K562 (cell line): ENCODE results near the gene KLK11. TPM values are rescaled to one million over a fixed set of nuclear protein-coding genes. Genes with fewer than 3 reads are reported as not detected.

Experiments used
- ATAC-seq: fragments of 200-7000 bp; cut with Tn5 transposase; 3 replicates; pipeline ENCODE4 v1.9.1; 2020; ENCODE audit warnings: moderate library complexity
- BruUV-seq: library from RNA; stranded (reverse); fragments of 400-500 nt; replicated peaks from 2 replicates; lab custom pipeline; 2021; lab: Mats Ljungman, UMichigan
- CTCF ChIA-PET: fragments of 300-600 bp; formaldehyde crosslinking; extraction: SDS; loops from one replicate; lab custom pipeline; 2021; ENCODE audit warnings: low intra/inter-chr PET ratio; lab: Yijun Ruan, JAX
- POLR2A ChIA-PET: fragments of 300-600, 350-650 bp; sonication (Branson Sonifier 250); formaldehyde crosslinking; extraction: SDS; loops from one replicate; lab custom pipeline; 2021; ENCODE audit warnings: antibody characterized with exemption, inconsistent platforms; lab: Yijun Ruan, JAX
- DNase-seq, 4 experiments: peaks; one replicate each; pipeline versions ENCODE4 v3.0.0 to v3.0.0-alpha.2; 2011 to 2018; ENCODE audit warnings: low spot score in 3 of 4, mixed read lengths in 3 of 4; ENCODE audit errors: extremely low read depth in 1 of 4
- FAIRE-seq: peaks from 2 replicates; lab custom pipeline; 2011; peaks lifted over from hg19 to GRCh38; lab: Jason Lieb, UNC
- H2AFZ ChIP-seq: 2 replicates; pipeline ENCODE4 v1.6.0; 2011; ENCODE audit warnings: low read depth, low read length, control low read depth, inconsistent platforms
- H3K27ac ChIP-seq: fragments of 200-600 bp; 3 replicates; pipeline ENCODE4 v1.8.0; 2011; ENCODE audit warnings: low read depth, mild to moderate bottlenecking, control low read depth, inconsistent platforms, low read length, moderate library complexity, mixed read lengths; ENCODE audit errors: extremely low read depth
- H3K27me3 ChIP-seq, 2 experiments: fragments of 300-600 bp in 1 of 2; 2 replicates in 1 of 2; 3 replicates in 1 of 2; pipeline versions ENCODE4 v1.6.0 to v1.8.0; 2011; ENCODE audit warnings: inconsistent platforms in 2 of 2, low read length in 2 of 2, mild to moderate bottlenecking in 1 of 2, mixed read lengths in 1 of 2, moderate library complexity in 1 of 2; ENCODE audit not compliant: control insufficient read depth in 2 of 2, insufficient read depth in 2 of 2
- H3K36me3 ChIP-seq: fragments of 300-600 bp; 3 replicates; pipeline ENCODE4 v1.8.0; 2011; ENCODE audit warnings: mild to moderate bottlenecking, low read length, inconsistent platforms; ENCODE audit not compliant: control insufficient read depth, insufficient read depth
- H3K4me1 ChIP-seq, 2 experiments: fragments of 200-600 bp in 1 of 2; replicated peaks in 1 of 2; 2 replicates in 1 of 2; 3 replicates in 1 of 2; pipeline versions ENCODE4 v1.5.1 to v1.8.0; 2011; ENCODE audit warnings: inconsistent platforms in 2 of 2, low read length in 2 of 2, mild to moderate bottlenecking in 1 of 2, mixed read lengths in 1 of 2, moderate library complexity in 1 of 2; ENCODE audit not compliant: control insufficient read depth in 2 of 2, insufficient read depth in 2 of 2
- H3K4me2 ChIP-seq: 2 replicates; pipeline ENCODE4 v1.6.1; 2011; ENCODE audit warnings: low read length, control low read depth, inconsistent platforms, mixed read lengths; ENCODE audit not compliant: insufficient read depth
- H3K4me3 ChIP-seq: fragments of 200-600 bp; sonication (generic), shearing (Covaris generic); 2 replicates; pipeline ENCODE4 v1.5.1; 2016; ENCODE audit warnings: control low read depth, inconsistent platforms
- H3K79me2 ChIP-seq: fragments of 200-600 bp; 3 replicates; pipeline ENCODE4 v1.8.0; 2011; ENCODE audit warnings: low read length, inconsistent platforms; ENCODE audit not compliant: control insufficient read depth, insufficient read depth
- H3K9ac ChIP-seq, 2 experiments: 2 replicates each; pipeline versions ENCODE4 v1.6.0 to v1.6.1; 2011; ENCODE audit warnings: low read depth in 2 of 2, low read length in 2 of 2, control low read depth in 1 of 2, inconsistent platforms in 1 of 2, mild to moderate bottlenecking in 1 of 2, mixed read lengths in 1 of 2; ENCODE audit not compliant: insufficient read depth in 1 of 2
- H3K9me1 ChIP-seq: one replicate; pipeline ENCODE4 v1.6.0; 2011; ENCODE audit warnings: inconsistent platforms, mild to moderate bottlenecking, low read length, moderate library complexity; ENCODE audit not compliant: control insufficient read depth, insufficient read depth
- H3K9me3 ChIP-seq: replicated peaks from 2 replicates; pipeline ENCODE4 v1.5.1; 2011; ENCODE audit warnings: low read depth, low read length, inconsistent platforms; ENCODE audit not compliant: control insufficient read depth, insufficient read depth
- H4K20me1 ChIP-seq: replicated peaks from 2 replicates; pipeline ENCODE4 v1.6.1; 2011; ENCODE audit warnings: low read length, inconsistent platforms, mixed read lengths; ENCODE audit not compliant: control insufficient read depth, insufficient read depth
- ARID1B ChIP-seq: fragments of 450-650 bp; IDR thresholded peaks from 2 replicates; pipeline ENCODE4 v1.6.1; 2016; ENCODE audit warnings: antibody characterized with exemption, mild to moderate bottlenecking, inconsistent platforms
- ATF1 ChIP-seq, 2 experiments: fragments of 450-650 bp in 1 of 2; IDR thresholded peaks; 2 replicates each; pipeline ENCODE4 v1.6.1; 2016; ENCODE audit warnings: missing compliant biosample characterization in 1 of 2, missing genetic modification characterization in 1 of 2
- BRF1 ChIP-seq: IDR thresholded peaks from 3 replicates; pipeline ENCODE4 v1.6.1; 2011; ENCODE audit warnings: borderline replicate concordance, mild to moderate bottlenecking; ENCODE audit not compliant: insufficient read length; ENCODE audit errors: extremely low read depth
- CBFA2T3 ChIP-seq: fragments of 450-650 bp; IDR thresholded peaks from 2 replicates; pipeline ENCODE4 v1.6.1; 2017
- CC2D1A ChIP-seq: fragments of 450-650 bp; IDR thresholded peaks from 2 replicates; pipeline ENCODE4 v1.6.1; 2017; ENCODE audit warnings: mild to moderate bottlenecking
- CTBP1 ChIP-seq: fragments of 450-650 bp; IDR thresholded peaks from 2 replicates; pipeline ENCODE4 v1.6.1; 2016; ENCODE audit warnings: borderline replicate concordance
- CTCF ChIP-seq, 3 experiments: IDR thresholded peaks in 2 of 3; conservative IDR thresholded peaks in 1 of 3; 2 replicates each; pipeline ENCODE4 v1.5.1; 2011 to 2012; ENCODE audit warnings: low read length in 3 of 3, mild to moderate bottlenecking in 3 of 3, control low read depth in 2 of 3, improper control_type of control experiment in 1 of 3, inconsistent platforms in 1 of 3, low read depth in 1 of 3, mixed read lengths in 1 of 3, moderate library complexity in 1 of 3; ENCODE audit not compliant: insufficient read depth in 2 of 3
- DPF2 ChIP-seq: fragments of 450-650 bp; IDR thresholded peaks from 2 replicates; pipeline ENCODE4 v1.6.1; 2016
- FOSL1 ChIP-seq: fragments of 200-800 bp; sonication (Bioruptor generic); conservative IDR thresholded peaks from 2 replicates; pipeline ENCODE4 v1.6.1; 2016; ENCODE audit warnings: missing genetic modification characterization, missing compliant biosample characterization
- HNRNPLL ChIP-seq: fragments of 200-400 bp; formaldehyde crosslinking; IDR thresholded peaks from 2 replicates; pipeline ENCODE4 v1.6.1; 2017; ENCODE audit warnings: low read length, low read depth, mild to moderate bottlenecking; ENCODE audit not compliant: poor library complexity, severe bottlenecking
- KDM1A ChIP-seq, 2 experiments: fragments of 450-650 bp; IDR thresholded peaks; 2 replicates each; pipeline ENCODE4 v1.6.1; 2016; ENCODE audit warnings: mild to moderate bottlenecking in 2 of 2
- MAFG ChIP-seq: fragments of 450-650 bp; conservative IDR thresholded peaks from 2 replicates; pipeline ENCODE4 v1.6.1; 2016; ENCODE audit warnings: missing genetic modification characterization, missing compliant biosample characterization
- MIER1 ChIP-seq: fragments of 450-650 bp; IDR thresholded peaks from 2 replicates; pipeline ENCODE4 v1.6.1; 2016; ENCODE audit warnings: antibody characterized with exemption, mild to moderate bottlenecking, low read depth
- MLLT1 ChIP-seq, 2 experiments: fragments of 450-650 bp; IDR thresholded peaks; 2 replicates each; pipeline ENCODE4 v1.6.1; 2016
- RCOR1 ChIP-seq, 2 experiments: IDR thresholded peaks; 2 replicates each; pipeline ENCODE4 v1.6.1; 2012; ENCODE audit warnings: low read depth in 2 of 2, low read length in 2 of 2, borderline replicate concordance in 1 of 2, improper control_type of control experiment in 1 of 2
- SPI1 ChIP-seq: IDR thresholded peaks from 2 replicates; pipeline ENCODE4 v1.6.1; 2011; ENCODE audit warnings: low read depth, low read length, control low read depth, borderline replicate concordance
- SRF ChIP-seq, 2 experiments: fragments of 250-450, 450-650 bp in 1 of 2; sonication (Bioruptor Pico) in 1 of 2; sonication (generic) in 1 of 2; formaldehyde crosslinking; IDR thresholded peaks; 2 replicates each; pipeline versions ENCODE4 v1.5.0 to v1.5.1; 2020 to 2022; ENCODE audit warnings: mild to moderate bottlenecking in 1 of 2, missing genetic modification reagents in 1 of 2
- TAL1 ChIP-seq: fragments of 450-650 bp; IDR thresholded peaks from 2 replicates; pipeline ENCODE4 v1.6.1; 2016; ENCODE audit warnings: mild to moderate bottlenecking
- U2AF1 ChIP-seq: fragments of 200-400 bp; formaldehyde crosslinking; optimal IDR thresholded peaks from 2 replicates; pipeline ENCODE3; 2017; ENCODE audit warnings: mild to moderate bottlenecking, low read depth, low read length, moderate library complexity
- ZFPM2 ChIP-seq: fragments of 250-450 bp; sonication (Bioruptor Pico); IDR thresholded peaks from 2 replicates; pipeline ENCODE4 v1.5.1; 2022; ENCODE audit warnings: mild to moderate bottlenecking
- WGBS: fragments of 100-300 bp; shearing (Covaris generic); methylation state at CpG from one replicate; pipeline ENCODE4 v1.1.6; 2016; ENCODE audit warnings: low coverage, mixed read lengths; ENCODE audit not compliant: insufficient coverage; ENCODE audit errors: missing lambda C conversion rate; 5-methylcytosine and 5-hydroxymethylcytosine counted together
- in situ Hi-C: fragments of 300-500 bp; cut with MboI; formaldehyde crosslinking; loops from 4 replicates; pipeline ENCODE4 v1.15.0; 2018; ENCODE audit warnings: inconsistent platforms, mixed read lengths
- intact Hi-C: fragments of 100-400 bp; cut with micrococcal nuclease; formaldehyde crosslinking; loops from 2 replicates; pipeline ENCODE4 v1.14.2; 2022
- polyA plus RNA-seq, 8 experiments: library from polyadenylated mRNA; depleted of rRNA in 4 of 8; stranded (reverse) in 5 of 8; unstranded in 3 of 8; fragments of >200 nt; fragmentation: Nextera tagmentation in 2 of 8; fragmentation: Illumina TruSeq in 1 of 8; extraction: Ambion mirVana in 2 of 8; extraction: Trizol in 1 of 8; gene quantifications; 2 replicates each; pipeline versions ENCODE4 v1.2.1 to v1.2.3, GENCODE V29; 2011 to 2014; ENCODE audit warnings: inconsistent platforms in 1 of 8, missing spikeins in 1 of 8
- total RNA-seq, 7 experiments: library from RNA; depleted of rRNA in 6 of 7; stranded (reverse); fragments of >200 nt in 6 of 7; fragmentation: Illumina TruSeq in 2 of 7; extraction: Trizol in 2 of 7; gene quantifications; 2 replicates each; pipeline versions ENCODE4 v1.2.1 to v1.2.3, GENCODE V29; 2011 to 2021; ENCODE audit warnings: low replicate concordance in 1 of 7

The KLK11 gene
- total and polyA plus RNA-seq, 9 of the 15 experiments (the other 6 are each of a cell fraction or from before 2014, with no cell fraction given), result not detected

- TF ChIP-seq U2AF1, result no peak
- TF ChIP-seq DPF2, result no peak
- TF ChIP-seq BRF1, result no peak
Measured at GRCh38 chr19:51040151-51040550, 13.7 kb upstream of the KLK11 start (continued).

GRCh38 chr19:51036519-51036918 lies 10.1 kb upstream of the KLK11 start:
- WGBS, result 1% methylated on average over 9 of the region's 9 CpGs
- DNase-seq (peak; percentile 42 to 57 (median 52)), FAIRE-seq (peak; percentile 85), ATAC-seq (peak; percentile 81)
- H3K36me3 ChIP-seq, result no peaks in the 10 kb centered on the region
- no peaks in the 10 kb centered on the region for H4K20me1 ChIP-seq
- POLR2A ChIA-PET, result interaction anchor here (0.8 to 1.1 kb wide), 4 partner anchors 8 to 60 kb away, joined by 3 to 5 read pairs (median 3); no protein-coding TSS in a partner anchor
- H3K9ac ChIP-seq, result no peak overlapping the region
- no peaks in the 10 kb centered on the region for H3K9me3 ChIP-seq
- no peak overlapping the region for H3K4me3 ChIP-seq
- no peaks in the 10 kb centered on the region for H3K79me2 ChIP-seq
- H3K27ac ChIP-seq, result no peak overlapping the region
- CTCF ChIA-PET, result no interaction called here
- H3K27me3 ChIP-seq, result peaks cover 7 to 34% of the 10 kb centered on the region in 2 experiments
- in situ Hi-C loops, result no loop called here
- no TSS peak for BruUV-seq
- peaks cover 0 to 6% of the 10 kb centered on the region in 2 experiments; a peak in 3 of 5 replicates for H3K4me1 ChIP-seq
- intact Hi-C loops, result no loop called here
- H3K4me2 ChIP-seq, result no peak overlapping the region
- no peaks in the 10 kb centered on the region for H3K9me1 ChIP-seq
- H2AFZ ChIP-seq, result peak overlapping the region; percentile 22; the same call in 1 of the 2 replicates
- TF ChIP-seq MLLT1 (IDR thresholded peaks at IDR 0.05) (no peak), RCOR1 (IDR thresholded peaks at IDR 0.05; ENCODE audit: borderline replicate concordance in 1 of 2, low read depth in 2 of 2, low read length in 2 of 2) (peak in 1 of 2 experiments; percentile 71; a peak in 1 of 4 replicates), ARID1B (0 out of 2 replicates have a peak, but pooled peaks have one; percentile 20), CTBP1 (peak; percentile 58), CTCF (IDR thresholded peaks at IDR 0.05 in 2 of 3, conservative IDR thresholded peaks at IDR 0.05 in 1 of 3; ENCODE audit: insufficient read depth in 2 of 3, low read depth in 1 of 3, low read length in 3 of 3) (peak; percentile 14 to 46 (median 36); a peak in 3 of 6 replicates), MIER1 (no peak), ATF1 (CRISPR knock-in tag; IDR thresholded peaks at IDR 0.05) (no peak), ATF1 (tag; IDR thresholded peaks at IDR 0.05) (peak; percentile 59; the same call in 1 of the 2 replicates), CC2D1A (0 out of 2 replicates have a peak, but pooled peaks have one; percentile 12), TAL1 (0 out of 2 replicates have a peak, but pooled peaks have one; percentile 4), SRF (CRISPR knock-in tag; IDR thresholded peaks at IDR 0.05) (peak; percentile 73 to 93; a peak in 3 of 4 replicates), ZFPM2 (CRISPR knock-in tag) (no peak), CBFA2T3 (peak; percentile 53; the same call in 1 of the 2 replicates), KDM1A (IDR thresholded peaks at IDR 0.05) (peak; percentile 59 to 60; a peak in 2 of 4 replicates), HNRNPLL (peak; percentile 30), SPI1 (0 out of 2 replicates have a peak, but pooled peaks have one; percentile 2), FOSL1 (tag) (0 out of 2 replicates have a peak, but pooled peaks have one; percentile 25), MAFG (peak; percentile 49)
